OCI-LY1 (cell line): Measurements from ENCODE around the gene C20orf144.

ENCODE experiments used
- H2AFZ ChIP-seq: fragments of 200-600 bp; sonication (generic), shearing (Covaris generic); 2 replicates; pipeline ENCODE4 v1.6.0; 2014; ENCODE audit warnings: antibody characterized with exemption, mild to moderate bottlenecking, low read length
- H3F3A ChIP-seq: fragments of 200-600 bp; sonication (generic), shearing (Covaris generic); 2 replicates; pipeline ENCODE4 v1.6.0; 2014; ENCODE audit warnings: mild to moderate bottlenecking, antibody characterized with exemption, low read length, moderate library complexity; ENCODE audit not compliant: insufficient read depth
- H3K27ac ChIP-seq: fragments of 200-600 bp; sonication (generic); 2 replicates; pipeline ENCODE4 v1.5.1; 2014; ENCODE audit warnings: low read length, mixed run types, mild to moderate bottlenecking, low read depth; ENCODE audit not compliant: poor library complexity, severe bottlenecking
- H3K27me3 ChIP-seq: fragments of 200-600 bp; sonication (generic); 2 replicates; pipeline ENCODE4 v1.6.0; 2014; ENCODE audit warnings: antibody characterized with exemption, mild to moderate bottlenecking, low read length, moderate library complexity; ENCODE audit not compliant: insufficient read depth
- H3K36me3 ChIP-seq: fragments of 200-600 bp; sonication (generic); 2 replicates; pipeline ENCODE4 v1.6.1; 2014; ENCODE audit warnings: mild to moderate bottlenecking, antibody characterized with exemption, low read length, moderate library complexity, mixed read lengths; ENCODE audit not compliant: insufficient read depth
- H3K4me1 ChIP-seq: fragments of 200-600 bp; sonication (generic); 2 replicates; pipeline ENCODE4 v1.5.1; 2014; ENCODE audit warnings: mild to moderate bottlenecking, low read length, moderate library complexity; ENCODE audit not compliant: insufficient read depth, severe bottlenecking
- H3K4me2 ChIP-seq: fragments of 200-600 bp; sonication (generic), shearing (Covaris generic); 2 replicates; pipeline ENCODE4 v1.6.1; 2014; ENCODE audit warnings: low read length
- H3K4me3 ChIP-seq: fragments of 200-600 bp; sonication (generic); 2 replicates; pipeline ENCODE4 v1.5.1; 2014; ENCODE audit warnings: low read length, low read depth, mild to moderate bottlenecking, mixed read lengths; ENCODE audit not compliant: poor library complexity, severe bottlenecking
- H3K79me2 ChIP-seq: fragments of 200-600 bp; shearing (Covaris generic); 2 replicates; pipeline ENCODE4 v1.6.1; 2016; ENCODE audit warnings: mixed run types, low read length, mixed read lengths; ENCODE audit not compliant: insufficient read depth
- H3K9ac ChIP-seq: fragments of 200-600 bp; sonication (generic), shearing (Covaris generic); 2 replicates; pipeline ENCODE4 v1.6.1; 2014; ENCODE audit warnings: mild to moderate bottlenecking, low read length, mixed read lengths
- H3K9me2 ChIP-seq: fragments of 200-600 bp; sonication (generic), shearing (Covaris generic); 2 replicates; pipeline ENCODE4 v1.6.1; 2014; ENCODE audit warnings: low read depth, mild to moderate bottlenecking, low read length, mixed read lengths
- H3K9me3 ChIP-seq: fragments of 200-600 bp; shearing (Covaris generic); 2 replicates; pipeline ENCODE4 v1.6.1; 2014; ENCODE audit warnings: low read length, mixed read lengths
- H4K20me1 ChIP-seq: fragments of 200-600 bp; sonication (generic), shearing (Covaris generic); 2 replicates; pipeline ENCODE4 v1.6.0; 2016; ENCODE audit warnings: mild to moderate bottlenecking, low read length; ENCODE audit not compliant: insufficient read depth
- EZH2 ChIP-seq: fragments of 200-600 bp; sonication (generic), shearing (Covaris generic); IDR thresholded peaks from 2 replicates; pipeline ENCODE4 v1.8.0; 2017; ENCODE audit warnings: borderline replicate concordance, mixed run types, mild to moderate bottlenecking, antibody characterized with exemption, low read length, moderate library complexity, mixed read lengths
- TF ChIP-seq, protein P1 (sequence below): fragments of 200-600 bp; sonication (generic), shearing (Covaris generic); IDR thresholded peaks from 2 replicates; pipeline ENCODE4 v1.5.1; 2017; ENCODE audit warnings: mild to moderate bottlenecking, antibody characterized with exemption, low read length, moderate library complexity, mixed read lengths

The C20orf144 gene

DNA sequence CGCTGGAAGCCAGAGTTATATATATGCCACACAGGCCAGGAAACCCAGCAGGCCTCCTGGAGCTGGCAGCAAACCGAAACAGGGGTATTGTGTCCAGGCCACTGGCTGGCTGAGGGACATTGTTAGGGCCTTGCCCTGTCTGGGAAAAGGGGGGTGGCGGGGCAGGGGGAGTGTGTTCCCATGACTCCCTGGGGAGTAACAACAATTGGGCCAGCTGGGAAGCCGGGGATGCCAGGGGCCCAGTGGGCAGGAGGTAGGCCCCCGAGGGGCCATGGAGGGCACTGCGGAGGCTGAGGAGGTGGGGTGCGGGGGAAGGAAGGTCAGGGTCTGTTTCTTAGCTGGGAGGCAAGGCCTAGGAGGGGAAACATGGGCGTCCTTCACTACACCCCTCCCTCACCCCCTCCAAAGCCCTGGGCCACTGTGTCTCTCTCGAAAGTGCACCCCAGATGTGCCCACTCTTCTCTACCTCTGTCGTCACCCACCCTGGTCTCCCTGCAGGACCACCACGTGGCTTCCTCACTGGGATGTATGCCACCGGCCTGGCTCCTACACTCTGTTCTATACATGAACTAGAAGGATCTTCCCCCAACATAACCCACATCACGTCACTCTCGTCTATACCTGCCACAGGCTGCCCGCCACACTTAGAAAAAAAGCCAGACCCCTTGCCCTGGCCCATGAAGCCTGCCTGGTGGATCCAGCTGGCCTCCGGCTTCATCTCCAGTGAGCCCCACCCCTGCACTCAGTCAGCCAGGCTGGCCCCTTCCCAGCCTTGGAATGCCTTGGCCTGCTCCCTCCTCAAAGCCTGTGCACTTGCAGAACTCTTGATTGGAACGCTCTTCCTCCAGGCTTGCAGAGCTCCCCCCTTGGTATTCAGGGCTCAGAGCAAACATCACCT lies 31.9 kb downstream of the C20orf144 start:
- Histone ChIP-seq H3K4me2 (no peak overlapping the region), H3K79me2 (no peaks in the 10 kb centered on the region), H3K27me3 (no peaks in the 10 kb centered on the region), H3K9ac (peak overlapping the region; percentile 31; the same call in 1 of the 2 replicates), H3K4me3 (no peak overlapping the region), H2AFZ (0 out of 2 replicates have a peak overlapping the region, but pooled peaks have one; percentile 48), H3K4me1 (peaks cover 44% of the 10 kb centered on the region), H3K27ac (peak overlapping the region; percentile 76), H3K9me2 (no peaks in the 10 kb centered on the region), H3F3A (no peaks in the 10 kb centered on the region), H3K9me3 (no peaks in the 10 kb centered on the region), H4K20me1 (no peaks in the 10 kb centered on the region), H3K36me3 (no peaks in the 10 kb centered on the region)
- no peak for TF ChIP-seq EZH2
- TF ChIP-seq, protein P1, sequence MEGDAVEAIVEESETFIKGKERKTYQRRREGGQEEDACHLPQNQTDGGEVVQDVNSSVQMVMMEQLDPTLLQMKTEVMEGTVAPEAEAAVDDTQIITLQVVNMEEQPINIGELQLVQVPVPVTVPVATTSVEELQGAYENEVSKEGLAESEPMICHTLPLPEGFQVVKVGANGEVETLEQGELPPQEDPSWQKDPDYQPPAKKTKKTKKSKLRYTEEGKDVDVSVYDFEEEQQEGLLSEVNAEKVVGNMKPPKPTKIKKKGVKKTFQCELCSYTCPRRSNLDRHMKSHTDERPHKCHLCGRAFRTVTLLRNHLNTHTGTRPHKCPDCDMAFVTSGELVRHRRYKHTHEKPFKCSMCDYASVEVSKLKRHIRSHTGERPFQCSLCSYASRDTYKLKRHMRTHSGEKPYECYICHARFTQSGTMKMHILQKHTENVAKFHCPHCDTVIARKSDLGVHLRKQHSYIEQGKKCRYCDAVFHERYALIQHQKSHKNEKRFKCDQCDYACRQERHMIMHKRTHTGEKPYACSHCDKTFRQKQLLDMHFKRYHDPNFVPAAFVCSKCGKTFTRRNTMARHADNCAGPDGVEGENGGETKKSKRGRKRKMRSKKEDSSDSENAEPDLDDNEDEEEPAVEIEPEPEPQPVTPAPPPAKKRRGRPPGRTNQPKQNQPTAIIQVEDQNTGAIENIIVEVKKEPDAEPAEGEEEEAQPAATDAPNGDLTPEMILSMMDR: no peak

DNA sequence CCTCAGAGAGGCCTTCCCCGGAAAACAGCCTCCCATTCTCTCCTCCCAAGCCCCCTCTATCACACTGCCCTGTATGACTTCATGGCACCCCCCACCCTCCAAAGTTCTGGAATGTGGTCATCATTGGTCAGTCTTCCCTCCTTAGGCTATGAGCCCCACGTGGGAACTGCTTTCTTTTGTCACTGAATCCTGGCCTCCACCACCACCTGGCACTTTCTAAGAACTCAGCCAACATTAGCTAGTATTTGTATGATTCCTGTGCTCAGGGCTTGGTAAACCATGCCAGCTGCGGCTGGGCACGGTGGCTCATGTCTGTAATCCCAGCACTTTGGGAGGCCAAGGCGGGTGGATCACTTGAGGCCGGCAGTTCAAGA lies 32.5 kb downstream of the C20orf144 start:
- H3K79me2 ChIP-seq: no peaks in the 10 kb centered on the region
- H4K20me1 ChIP-seq: no peaks in the 10 kb centered on the region
- no peaks in the 10 kb centered on the region for H3F3A ChIP-seq
- peaks cover 37% of the 10 kb centered on the region for H3K4me1 ChIP-seq
- no peaks in the 10 kb centered on the region for H3K9me3 ChIP-seq
- no peaks in the 10 kb centered on the region for H3K36me3 ChIP-seq
- H3K27ac ChIP-seq: peak overlapping the region; percentile 76
- no peaks in the 10 kb centered on the region for H3K27me3 ChIP-seq
- no peak overlapping the region for H3K4me3 ChIP-seq
- no peak overlapping the region for H3K4me2 ChIP-seq
- TF ChIP-seq EZH2: no peak
- TF ChIP-seq, protein P1: no peak
- no peak overlapping the region for H3K9ac ChIP-seq
- no peaks in the 10 kb centered on the region for H3K9me2 ChIP-seq
- H2AFZ ChIP-seq: no peak overlapping the region

DNA sequence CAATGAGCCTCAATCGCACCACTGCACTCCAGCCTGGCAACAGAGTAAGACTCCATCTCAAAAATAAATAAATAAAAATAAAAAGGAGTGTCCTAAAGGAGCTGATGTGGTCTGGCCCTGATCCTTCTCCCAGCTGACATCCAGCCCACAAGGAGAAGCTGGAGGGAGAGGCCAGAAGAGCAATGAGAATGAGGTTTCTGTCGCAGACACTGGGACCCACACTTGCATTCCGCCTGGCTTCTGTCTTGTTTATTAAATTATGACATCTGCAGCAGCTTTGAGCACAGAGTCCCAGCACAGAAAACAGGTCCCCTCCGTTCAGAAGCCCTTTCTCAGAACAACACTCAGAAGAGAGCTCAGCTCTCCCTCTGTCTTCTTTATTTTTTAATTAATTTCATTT lies 34.3 kb downstream of the C20orf144 start:
- Histone ChIP-seq H3K4me2 (no peak overlapping the region), H3F3A (no peaks in the 10 kb centered on the region), H3K4me3 (no peak overlapping the region), H3K4me1 (peaks cover 29% of the 10 kb centered on the region), H3K9me3 (no peaks in the 10 kb centered on the region), H3K27me3 (no peaks in the 10 kb centered on the region), H3K9me2 (no peaks in the 10 kb centered on the region), H3K27ac (peak overlapping the region; percentile 20), H3K36me3 (no peaks in the 10 kb centered on the region), H3K9ac (no peak overlapping the region), H3K79me2 (no peaks in the 10 kb centered on the region), H4K20me1 (no peaks in the 10 kb centered on the region), H2AFZ (no peak overlapping the region)
- TF ChIP-seq, protein P1: no peak
- TF ChIP-seq EZH2: no peak
